Cardiac muscle cell (in vitro differentiated cells and primary cell): ENCODE measurements around the gene HILPDA. TPM values are rescaled to one million over a fixed set of nuclear protein-coding genes. Genes with fewer than 3 reads are reported as not detected.

Source experiments
- DNase-seq, 2 donors: peaks; one replicate each; pipeline versions ENCODE4 v3.0.0 to v3.0.0-alpha.2; 2010 to 2017; ENCODE audit warnings: low read depth in 1 of 2, low spot score in 1 of 2
- H3K27ac ChIP-seq: fragments of 200-600 bp; sonication (generic); 2 replicates; pipeline ENCODE4 v1.5.1; 2016
- H3K27me3 ChIP-seq: fragments of 200-600 bp; sonication (generic); 2 replicates; pipeline ENCODE4 v1.6.0; 2016; ENCODE audit warnings: control low read depth
- H3K36me3 ChIP-seq: fragments of 200-600 bp; sonication (generic); 2 replicates; pipeline ENCODE4 v1.5.1; 2016; ENCODE audit warnings: control low read depth
- H3K4me1 ChIP-seq: fragments of 200-600 bp; sonication (generic); 2 replicates; pipeline ENCODE4 v1.8.1; 2017; ENCODE audit warnings: low read depth, mild to moderate bottlenecking, mixed run types
- H3K4me3 ChIP-seq: fragments of 200-600 bp; sonication (generic); 2 replicates; pipeline ENCODE4 v1.5.1; 2016; ENCODE audit warnings: mild to moderate bottlenecking
- H3K9me3 ChIP-seq: fragments of 200-600 bp; sonication (generic); 2 replicates; pipeline ENCODE4 v1.5.1; 2017; ENCODE audit warnings: low read depth, mild to moderate bottlenecking, control low read depth
- CTCF ChIP-seq: IDR thresholded peaks from 2 replicates; pipeline ENCODE4 v1.5.1; 2012; ENCODE audit warnings: low read depth, mild to moderate bottlenecking, low read length
- polyA plus RNA-seq: library from polyadenylated mRNA; unstranded; fragments of >200 nt; fragmentation: Nextera tagmentation; extraction: Ambion mirVana; gene quantifications from 2 replicates; pipeline ENCODE4 v1.2.1, GENCODE V29; 2016
- total RNA-seq: library from RNA; depleted of rRNA; stranded (reverse); fragments of >200 nt; gene quantifications from 2 replicates; pipeline ENCODE4 v1.2.3, GENCODE V29; 2016

The HILPDA gene
- total and polyA plus RNA-seq, 2 experiments from 2014 or later, result 16.2 to 56.0 TPM

- Histone ChIP-seq H3K27me3 (no peaks in the 10 kb centered on the region), H3K4me3 (no peak overlapping the region), H3K4me1 (no peaks in the 10 kb centered on the region), H3K27ac (no peak overlapping the region), H3K36me3 (no peaks in the 10 kb centered on the region), H3K9me3 (no peaks in the 10 kb centered on the region)
- TF ChIP-seq CTCF, result no peak
- no peak for DNase-seq
These were observed 23.9 kb upstream of the HILPDA start for GRCh38 chr7:128431754-128432153.

- TF ChIP-seq CTCF, result no peak
- H3K27ac ChIP-seq, result no peak overlapping the region
- DNase-seq, result no peak
- no peaks in the 10 kb centered on the region for H3K9me3 ChIP-seq
- H3K27me3 ChIP-seq, result no peaks in the 10 kb centered on the region
- no peaks in the 10 kb centered on the region for H3K36me3 ChIP-seq
- no peak overlapping the region for H3K4me3 ChIP-seq
- no peaks in the 10 kb centered on the region for H3K4me1 ChIP-seq
These were observed 21.0 kb upstream of the HILPDA start for GRCh38 chr7:128434413-128435326.

GRCh38 chr7:128435327-128435686 is 20.4 kb upstream of the HILPDA start:
- H3K4me3 ChIP-seq, result no peak overlapping the region
- DNase-seq, result no peak
- H3K4me1 ChIP-seq, result no peaks in the 10 kb centered on the region
- no peak for TF ChIP-seq CTCF
- no peaks in the 10 kb centered on the region for H3K9me3 ChIP-seq
- H3K27ac ChIP-seq, result no peak overlapping the region
- H3K36me3 ChIP-seq, result no peaks in the 10 kb centered on the region
- no peaks in the 10 kb centered on the region for H3K27me3 ChIP-seq

GRCh38 chr7:128437426-128438332 is 18.0 kb upstream of the HILPDA start:
- Histone ChIP-seq H3K36me3 (no peaks in the 10 kb centered on the region), H3K9me3 (no peaks in the 10 kb centered on the region), H3K4me1 (no peaks in the 10 kb centered on the region), H3K4me3 (no peak overlapping the region), H3K27ac (no peak overlapping the region), H3K27me3 (no peaks in the 10 kb centered on the region)
- no peak for DNase-seq
- TF ChIP-seq CTCF, result no peak

GRCh38 chr7:128442356-128442755 is 13.3 kb upstream of the HILPDA start:
- Histone ChIP-seq H3K27me3 (no peaks in the 10 kb centered on the region), H3K4me1 (no peaks in the 10 kb centered on the region), H3K9me3 (no peaks in the 10 kb centered on the region), H3K4me3 (no peak overlapping the region), H3K27ac (no peak overlapping the region), H3K36me3 (no peaks in the 10 kb centered on the region)
- no peak for TF ChIP-seq CTCF
- no peak for DNase-seq
